GM10847 (cell line): ENCODE measurements around the gene UNKL.

Experiments used
- POLR2A ChIP-seq: IDR thresholded peaks from 2 replicates; pipeline ENCODE4 v1.6.1; 2011; ENCODE audit not compliant: insufficient read length; ENCODE audit errors: extremely low read depth

UNKL gene, protein sequence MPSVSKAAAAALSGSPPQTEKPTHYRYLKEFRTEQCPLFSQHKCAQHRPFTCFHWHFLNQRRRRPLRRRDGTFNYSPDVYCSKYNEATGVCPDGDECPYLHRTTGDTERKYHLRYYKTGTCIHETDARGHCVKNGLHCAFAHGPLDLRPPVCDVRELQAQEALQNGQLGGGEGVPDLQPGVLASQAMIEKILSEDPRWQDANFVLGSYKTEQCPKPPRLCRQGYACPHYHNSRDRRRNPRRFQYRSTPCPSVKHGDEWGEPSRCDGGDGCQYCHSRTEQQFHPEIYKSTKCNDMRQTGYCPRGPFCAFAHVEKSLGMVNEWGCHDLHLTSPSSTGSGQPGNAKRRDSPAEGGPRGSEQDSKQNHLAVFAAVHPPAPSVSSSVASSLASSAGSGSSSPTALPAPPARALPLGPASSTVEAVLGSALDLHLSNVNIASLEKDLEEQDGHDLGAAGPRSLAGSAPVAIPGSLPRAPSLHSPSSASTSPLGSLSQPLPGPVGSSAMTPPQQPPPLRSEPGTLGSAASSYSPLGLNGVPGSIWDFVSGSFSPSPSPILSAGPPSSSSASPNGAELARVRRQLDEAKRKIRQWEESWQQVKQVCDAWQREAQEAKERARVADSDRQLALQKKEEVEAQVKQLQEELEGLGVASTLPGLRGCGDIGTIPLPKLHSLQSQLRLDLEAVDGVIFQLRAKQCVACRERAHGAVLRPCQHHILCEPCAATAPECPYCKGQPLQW

DNA sequence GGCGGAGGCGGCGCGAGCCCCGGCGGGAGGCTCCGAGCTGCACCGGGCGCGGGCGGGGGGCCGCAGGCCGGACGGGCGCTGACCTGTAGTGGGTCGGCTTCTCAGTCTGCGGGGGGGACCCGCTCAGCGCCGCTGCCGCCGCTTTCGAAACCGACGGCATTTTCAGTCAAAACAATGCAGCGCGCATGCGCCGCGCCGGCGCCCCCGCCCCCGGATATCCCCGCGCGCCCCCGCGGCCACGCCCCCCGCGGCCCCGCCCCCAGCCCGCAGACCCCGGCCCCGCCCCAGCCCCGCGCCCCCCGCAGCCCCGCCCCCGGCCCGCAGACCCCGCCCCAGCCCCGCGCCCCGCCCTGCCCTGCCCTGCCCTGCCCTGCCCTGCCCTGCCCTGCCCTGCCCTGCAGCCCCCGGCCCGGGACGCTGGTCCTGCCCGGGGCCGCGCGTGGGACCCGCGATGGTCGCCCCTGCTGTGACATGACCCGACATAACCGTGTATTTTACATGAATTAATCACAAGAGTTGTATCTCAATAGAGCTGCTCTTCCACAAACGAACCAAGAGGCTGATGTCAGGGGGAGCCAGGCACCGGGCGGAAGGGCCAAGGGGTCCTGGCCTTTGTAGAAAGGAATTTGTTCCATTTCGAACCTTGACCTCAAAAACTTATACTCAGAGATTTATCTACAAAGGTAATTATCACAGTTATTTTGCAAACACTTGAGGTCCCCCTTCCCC is at the start of gene UNKL:
TSS of gene UNKL (minus strand) at position 173 of the 729 bp plus-strand sequence. CDS start at position 160, 13 bp downstream.
- peak; percentile 43 for TF ChIP-seq POLR2A

DNA sequence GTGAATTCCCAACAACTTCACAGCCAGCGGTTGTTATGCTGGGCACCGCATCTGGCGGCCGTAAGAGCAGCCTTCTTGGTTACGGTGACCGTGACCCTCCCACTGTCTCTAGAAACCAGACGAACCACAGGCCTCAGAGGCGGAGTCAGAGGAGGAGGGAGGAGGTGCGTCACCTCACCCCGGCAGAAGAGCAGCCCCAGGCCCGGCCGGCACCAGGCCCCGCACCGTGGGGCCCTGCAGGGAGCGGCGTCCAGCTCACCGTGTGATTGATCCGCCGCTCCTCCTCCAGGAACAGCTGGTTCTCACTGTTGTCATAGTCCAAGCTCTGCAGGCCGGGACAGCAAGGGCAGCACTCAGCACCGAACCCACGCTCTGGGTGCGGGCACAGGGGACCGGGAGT is 46.6 kb upstream of the UNKL start:
- TF ChIP-seq POLR2A: no peak

DNA sequence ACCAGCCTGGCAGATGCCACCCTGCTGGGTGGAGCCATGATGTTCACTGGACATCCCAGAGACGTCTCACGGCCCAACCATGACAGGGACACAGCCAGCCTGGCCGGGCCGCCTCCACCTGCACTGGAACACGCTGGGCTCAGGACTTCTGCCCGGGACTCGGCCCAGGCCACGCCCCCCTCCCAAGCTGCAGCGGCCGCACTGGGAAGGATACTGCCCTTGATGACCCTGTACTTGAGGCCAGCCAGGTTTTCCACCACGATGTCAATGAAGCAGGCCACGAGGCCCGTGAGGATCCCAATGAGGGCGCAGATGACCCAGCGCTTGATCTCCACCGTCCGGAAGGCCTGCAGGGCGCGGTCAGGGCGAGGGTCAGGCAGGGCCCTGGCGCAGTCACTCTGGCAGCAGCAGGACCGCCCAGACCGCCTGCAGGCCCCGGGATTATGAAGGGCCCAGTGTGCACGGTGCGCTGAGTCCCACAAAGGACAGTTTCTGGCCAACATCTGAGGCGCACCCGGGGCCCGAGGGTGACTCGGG is 46.2 kb upstream of the UNKL start:
- no peak for TF ChIP-seq POLR2A

DNA sequence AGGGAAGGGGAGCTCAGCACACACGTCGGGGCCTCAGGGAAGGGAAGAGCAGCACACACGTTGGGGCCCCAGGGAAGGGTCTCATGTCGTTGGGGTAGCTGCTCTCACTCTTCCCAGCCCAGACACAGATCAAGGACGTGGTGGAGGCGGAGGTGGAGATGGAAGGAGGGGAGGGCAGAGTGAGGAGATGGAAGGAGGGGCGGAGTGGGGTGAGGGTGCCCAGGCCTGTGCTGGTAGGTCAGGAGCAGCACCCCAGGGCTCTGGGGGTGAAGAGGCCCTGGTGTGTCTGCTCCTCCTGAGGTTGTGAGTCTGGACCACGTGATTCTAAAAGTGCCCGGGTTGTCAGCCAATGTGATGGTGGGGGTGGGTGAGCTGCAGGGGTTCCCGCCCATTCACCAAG is 45.5 kb upstream of the UNKL start:
- TF ChIP-seq POLR2A: no peak

DNA sequence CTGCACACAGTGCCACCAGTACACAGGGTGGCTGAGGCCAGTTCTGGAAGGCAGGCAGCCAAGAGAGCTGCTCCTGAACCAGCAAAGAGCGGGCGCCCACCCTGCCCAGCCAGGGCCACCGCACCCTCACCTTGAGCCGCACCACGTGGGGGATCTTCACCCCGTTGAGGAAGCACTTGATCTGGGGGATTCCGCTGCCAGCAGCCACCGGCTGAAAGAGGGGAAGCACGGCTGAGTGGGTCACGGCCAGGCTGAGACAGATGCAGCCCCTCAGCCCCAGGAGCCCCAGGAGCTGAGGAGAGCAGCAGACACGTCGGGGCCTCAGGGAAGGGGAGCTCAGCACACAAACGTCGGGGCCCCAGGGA is 44.5 kb upstream of the UNKL start:
- TF ChIP-seq POLR2A: no peak

DNA sequence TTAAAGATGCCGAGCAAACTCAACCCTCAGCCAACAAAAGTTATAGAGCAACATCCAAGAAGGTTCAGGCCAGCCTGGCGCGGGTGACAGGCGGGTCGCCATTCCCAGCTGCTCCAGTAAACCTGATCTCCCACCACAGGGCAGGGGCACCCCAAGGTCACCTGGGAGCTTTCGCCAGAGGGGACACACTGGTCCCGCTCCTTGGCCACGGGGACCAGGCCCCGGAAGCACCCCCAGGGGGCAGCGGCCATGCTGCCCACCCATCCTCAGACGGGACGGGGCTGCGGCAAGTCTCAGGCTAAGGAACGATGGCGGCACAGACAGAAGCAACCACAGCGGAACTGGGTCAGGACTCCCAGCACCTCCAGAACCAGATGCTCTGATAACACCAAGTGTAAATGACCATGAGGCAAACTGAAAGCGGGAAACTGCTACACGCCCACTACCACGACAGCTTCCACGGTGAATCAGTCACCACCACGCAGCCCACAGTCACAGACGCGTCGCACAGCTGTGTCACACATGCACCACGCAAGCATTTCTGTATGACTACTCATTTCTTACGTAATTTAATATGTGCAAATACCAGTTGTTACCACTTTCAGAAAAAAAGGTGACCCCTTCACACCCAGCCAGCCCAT is 44.0 kb upstream of the UNKL start:
- TF ChIP-seq POLR2A: no peak

DNA sequence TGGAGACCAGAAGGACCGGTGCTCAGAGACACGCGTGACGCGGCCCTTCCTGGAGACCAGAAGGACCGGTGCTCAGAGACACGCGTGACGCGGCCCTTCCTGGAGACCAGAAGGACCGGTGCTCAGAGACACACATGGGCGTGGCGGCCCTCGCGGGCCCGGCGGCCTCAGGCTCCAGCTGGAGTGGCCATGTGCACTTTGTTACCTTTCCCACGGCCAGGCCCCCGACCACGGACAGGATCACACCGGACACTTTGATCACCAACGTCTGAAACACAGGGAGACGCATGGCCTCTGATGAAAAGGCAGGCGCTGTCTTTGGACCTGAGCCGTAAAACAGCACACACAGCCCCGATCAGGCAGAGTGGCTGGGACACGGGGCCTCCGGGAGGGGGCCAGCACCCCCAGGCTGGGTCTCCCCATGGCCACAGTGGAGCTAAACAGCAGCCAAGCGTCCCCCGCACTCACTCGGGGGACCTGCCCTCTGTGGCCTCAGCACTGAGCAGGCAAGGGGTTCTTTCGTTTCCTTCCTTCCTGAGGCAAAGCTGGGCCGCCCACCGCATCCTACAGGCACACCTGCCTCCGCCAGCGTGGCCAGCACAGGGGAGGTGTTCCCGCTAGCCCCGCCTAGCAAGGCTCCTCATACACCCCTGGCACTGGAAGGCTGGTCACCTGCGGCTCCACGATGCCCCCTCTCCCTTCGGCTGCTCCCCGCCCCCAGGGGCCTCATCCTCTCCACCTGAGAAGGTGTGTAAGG is 43.2 kb upstream of the UNKL start:
- no peak for TF ChIP-seq POLR2A

DNA sequence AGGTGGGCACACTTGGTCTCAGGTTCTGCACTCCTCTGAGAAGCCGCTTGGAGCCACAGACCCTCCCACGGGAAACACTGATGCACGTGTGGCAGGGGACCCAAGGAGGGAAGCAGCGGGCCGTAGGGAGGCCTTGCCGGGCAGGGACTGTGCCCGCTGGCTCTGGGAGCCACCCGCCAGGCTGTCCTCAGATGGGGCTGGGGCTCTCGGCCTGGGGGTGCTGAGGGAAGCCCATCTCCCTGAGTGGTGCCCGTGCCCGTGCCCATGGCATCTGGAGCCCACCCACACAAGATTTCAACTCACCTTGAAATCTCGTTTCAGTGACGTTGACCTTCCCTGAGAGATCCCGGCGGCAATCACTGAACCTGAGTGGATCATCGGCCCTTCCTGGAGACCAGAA is 42.4 kb upstream of the UNKL start:
- no peak for TF ChIP-seq POLR2A

DNA sequence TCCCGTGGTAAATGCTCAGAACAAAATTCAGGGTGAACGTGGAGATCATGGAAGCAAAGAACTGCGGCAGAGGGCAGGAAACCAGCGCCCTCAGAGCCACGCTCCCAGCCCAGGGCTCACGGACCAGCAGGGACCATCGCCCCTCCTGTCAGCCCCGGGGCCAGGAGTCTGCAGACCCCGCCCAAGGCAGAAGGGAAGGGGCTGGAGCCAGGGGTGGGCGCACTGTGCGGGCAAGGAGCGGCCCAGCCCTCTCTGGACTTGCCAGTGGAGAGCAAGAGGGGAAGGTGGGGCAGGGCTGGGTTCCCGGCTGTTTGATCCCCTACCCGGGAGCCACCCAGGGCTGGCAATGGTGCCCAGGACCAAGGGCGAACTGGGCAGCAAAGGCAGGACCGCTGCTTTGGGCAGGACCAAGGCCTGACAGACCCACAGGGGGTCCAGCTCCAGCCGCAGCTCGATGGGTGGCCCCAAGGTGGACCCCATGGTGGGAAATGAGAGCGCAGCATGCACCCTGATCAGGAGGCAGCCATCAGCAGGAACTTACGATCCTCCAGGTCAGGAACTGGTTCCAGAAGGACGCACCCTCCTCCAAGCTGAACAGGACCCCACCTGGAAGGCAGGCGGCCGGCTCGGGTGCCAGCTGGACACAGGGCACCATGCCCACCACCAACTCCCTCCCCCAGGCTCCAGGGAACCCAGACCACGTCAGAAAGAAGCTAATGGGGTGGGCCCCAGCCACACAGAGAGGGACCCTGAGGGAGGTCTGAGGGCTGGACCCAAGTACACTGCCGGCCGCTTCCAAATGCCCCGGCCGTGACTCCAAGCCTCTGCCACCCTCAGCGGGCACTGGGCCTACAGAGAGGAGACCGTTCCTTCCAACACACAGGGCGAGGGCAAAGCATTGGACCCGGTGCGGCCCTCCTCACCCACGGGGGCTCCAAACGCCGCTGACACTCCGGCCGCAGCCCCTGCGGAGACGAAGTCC is 41.0 kb upstream of the UNKL start:
- TF ChIP-seq POLR2A: no peak

DNA sequence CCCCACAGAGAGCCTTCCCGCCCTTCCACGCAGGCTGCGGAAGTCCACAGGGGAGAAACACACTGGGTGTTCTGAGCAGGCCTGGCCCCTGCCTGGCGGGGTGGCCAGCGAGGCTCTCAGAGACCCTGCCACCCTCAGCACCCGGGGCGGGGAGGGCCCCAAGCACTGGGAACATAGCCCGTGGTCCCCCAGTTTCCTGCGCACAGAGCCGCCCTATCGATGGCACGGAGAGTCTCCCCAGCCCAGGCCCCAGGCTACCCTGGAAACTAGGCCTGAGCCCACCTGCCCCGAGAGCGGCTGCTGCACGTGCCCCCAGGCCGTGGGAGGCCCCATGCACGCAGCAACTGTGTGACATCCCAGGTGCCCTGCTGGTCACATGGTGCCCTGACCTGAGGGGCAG is 40.1 kb upstream of the UNKL start:
- no peak for TF ChIP-seq POLR2A

DNA sequence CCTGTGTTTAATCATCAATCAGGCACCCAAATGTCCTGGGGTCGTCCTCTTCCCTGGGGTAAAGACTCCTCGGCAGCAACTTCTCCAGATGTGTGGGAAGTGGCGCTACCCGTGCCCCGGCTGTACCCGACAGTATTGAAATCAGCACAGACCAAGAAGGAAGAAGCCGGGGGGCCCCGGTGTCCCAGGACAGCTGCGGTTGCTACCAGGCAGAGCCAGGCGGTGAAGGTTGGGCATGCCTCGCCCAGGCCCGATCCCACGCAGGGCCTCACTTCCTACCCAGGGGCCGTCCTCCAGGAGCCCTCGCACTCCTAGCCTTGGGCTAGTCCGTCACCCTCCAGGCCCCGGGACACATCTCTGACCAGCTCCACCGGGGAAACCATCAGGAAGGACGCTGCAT is 38.8 kb upstream of the UNKL start:
- no peak for TF ChIP-seq POLR2A

DNA sequence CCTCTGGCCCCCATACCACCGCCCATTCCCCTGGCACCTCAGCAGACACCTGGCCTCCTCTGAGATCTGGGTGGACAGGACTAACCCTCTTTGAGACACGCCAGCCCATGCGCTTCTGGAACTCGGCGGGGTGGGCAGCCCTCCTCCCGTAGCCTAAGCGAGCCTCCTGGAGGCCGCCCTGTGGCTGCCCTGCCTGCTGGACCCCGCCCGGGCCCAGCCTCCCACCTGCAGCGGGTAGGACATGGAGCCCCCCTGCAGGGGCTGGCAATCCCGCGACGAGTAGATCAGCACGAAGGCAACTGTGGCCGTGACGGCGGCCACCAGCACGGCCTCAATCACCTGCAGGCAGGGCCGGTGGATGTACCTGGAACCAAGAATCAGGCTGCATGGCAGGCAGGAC is 38.0 kb upstream of the UNKL start:
- TF ChIP-seq POLR2A: no peak

DNA sequence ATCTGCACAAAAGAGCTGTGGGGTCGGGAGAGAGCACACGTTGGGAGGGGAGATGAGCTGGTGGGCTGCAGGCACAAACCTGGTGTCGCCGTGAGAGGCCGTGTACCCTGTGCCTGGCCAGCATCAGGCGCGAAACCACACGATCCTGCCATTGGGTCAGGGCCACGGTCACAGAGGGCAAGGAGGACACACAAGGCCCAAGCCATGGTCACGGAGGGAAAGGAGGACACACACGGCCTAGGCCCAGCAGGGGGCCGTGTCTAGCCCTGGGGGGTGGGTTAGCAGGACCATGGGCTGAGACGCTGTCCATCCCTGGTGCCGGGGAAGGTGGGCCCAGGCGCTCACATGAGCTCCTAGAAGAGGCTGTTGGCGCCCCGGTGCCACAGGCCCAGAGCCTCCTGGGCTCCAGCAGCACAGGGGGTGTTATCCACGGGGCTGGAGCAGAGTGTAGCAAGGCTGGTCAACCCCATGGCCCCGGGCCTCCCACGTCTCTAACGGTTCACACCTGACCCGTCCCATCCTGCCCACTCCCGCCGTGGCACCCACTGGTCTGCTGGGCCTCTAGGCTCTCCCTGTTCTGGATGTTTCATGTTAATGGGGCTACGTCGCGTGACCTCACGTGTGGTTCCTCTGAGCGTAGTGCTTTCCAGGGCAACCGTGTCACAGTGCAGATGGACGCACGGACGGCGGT is 37.3 kb upstream of the UNKL start:
- no peak for TF ChIP-seq POLR2A

DNA sequence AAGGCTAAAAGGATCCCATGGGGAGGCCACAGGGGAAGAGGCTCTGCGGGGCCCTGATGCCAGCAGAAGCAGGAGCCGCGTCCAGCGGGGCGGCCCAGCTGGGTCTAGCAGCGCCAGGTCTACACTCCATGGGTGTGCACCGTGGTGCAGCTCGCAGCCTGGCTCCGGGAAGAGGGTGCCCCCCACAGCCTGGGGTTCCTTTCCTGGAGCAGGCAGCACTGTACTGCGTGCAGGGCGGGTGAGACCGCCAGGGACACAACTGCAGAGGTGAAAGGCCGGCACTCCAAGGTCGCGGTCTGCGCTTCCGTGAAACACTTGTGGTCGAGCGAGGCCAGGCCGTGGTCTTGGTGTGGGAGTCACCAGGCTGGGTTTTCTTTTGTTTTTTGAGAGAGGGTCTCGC is 36.3 kb upstream of the UNKL start:
- TF ChIP-seq POLR2A: no peak
